Chondrocyte (in vitro differentiated cells): ENCODE data around the gene ARHGEF11. TPM values are rescaled to one million over a fixed set of nuclear protein-coding genes. Genes with fewer than 3 reads are reported as not detected.

Experiments
- DNase-seq: peaks from one replicate; pipeline ENCODE4 v3.0.0; 2021; ENCODE audit warnings: mixed read lengths, low spot score
- H3K27ac Mint-ChIP-seq: one replicate; pipeline ENCODE4 v1.8.0; 2021; ENCODE audit warnings: mild to moderate bottlenecking, moderate library complexity, mixed read lengths; ENCODE audit not compliant: unreplicated experiment
- H3K27me3 Mint-ChIP-seq: 2 replicates; pipeline ENCODE4 v1.8.0; 2021; ENCODE audit warnings: low read depth, mixed read lengths
- H3K36me3 Mint-ChIP-seq: 2 replicates; pipeline ENCODE4 v1.8.0; 2021; ENCODE audit warnings: low read depth, mixed read lengths
- H3K4me1 Mint-ChIP-seq: 2 replicates; pipeline ENCODE4 v1.8.0; 2021; ENCODE audit warnings: low read depth, mild to moderate bottlenecking, mixed read lengths
- H3K4me3 Mint-ChIP-seq: one replicate; pipeline ENCODE4 v1.8.0; 2021; ENCODE audit warnings: mild to moderate bottlenecking, moderate library complexity, mixed read lengths; ENCODE audit not compliant: unreplicated experiment
- H3K9me3 Mint-ChIP-seq: 2 replicates; pipeline ENCODE4 v1.8.0; 2021; ENCODE audit warnings: low read depth, mixed read lengths
- CTCF ChIP-seq: fragments of 200-600 bp; sonication (generic); IDR thresholded peaks from 2 replicates; pipeline ENCODE4 v1.5.0; 2021; ENCODE audit warnings: antibody characterized with exemption, mild to moderate bottlenecking, moderate library complexity
- total RNA-seq: library from RNA; stranded (reverse); gene quantifications from 3 replicates; pipeline ENCODE4 v1.2.1, GENCODE V29; 2021

Gene ARHGEF11
- total RNA-seq, 1 donor from 2014 or later, result 34.8 TPM

- no peak for DNase-seq
- H3K4me1 Mint-ChIP-seq, result peaks cover 52% of the 10 kb centered on the region
- H3K27me3 Mint-ChIP-seq, result peaks cover 2% of the 10 kb centered on the region
- H3K9me3 Mint-ChIP-seq, result no peaks in the 10 kb centered on the region
- H3K27ac Mint-ChIP-seq, result no peak overlapping the region
- no peaks in the 10 kb centered on the region for H3K36me3 Mint-ChIP-seq
- TF ChIP-seq CTCF, result no peak
- no peak overlapping the region for H3K4me3 Mint-ChIP-seq
Observed at GRCh38 chr1:156899956-156900718, 145.4 kb downstream of the ARHGEF11 start.

- DNase-seq, result no peak
- H3K27me3 Mint-ChIP-seq, result peaks cover 2% of the 10 kb centered on the region
- TF ChIP-seq CTCF, result no peak
- peak overlapping the region; percentile 95 for H3K27ac Mint-ChIP-seq
- H3K9me3 Mint-ChIP-seq, result no peaks in the 10 kb centered on the region
- no peaks in the 10 kb centered on the region for H3K36me3 Mint-ChIP-seq
- no peak overlapping the region for H3K4me3 Mint-ChIP-seq
- H3K4me1 Mint-ChIP-seq, result peaks cover 62% of the 10 kb centered on the region
Observed at GRCh38 chr1:156898971-156899664, 146.4 kb downstream of the ARHGEF11 start.

DNA sequence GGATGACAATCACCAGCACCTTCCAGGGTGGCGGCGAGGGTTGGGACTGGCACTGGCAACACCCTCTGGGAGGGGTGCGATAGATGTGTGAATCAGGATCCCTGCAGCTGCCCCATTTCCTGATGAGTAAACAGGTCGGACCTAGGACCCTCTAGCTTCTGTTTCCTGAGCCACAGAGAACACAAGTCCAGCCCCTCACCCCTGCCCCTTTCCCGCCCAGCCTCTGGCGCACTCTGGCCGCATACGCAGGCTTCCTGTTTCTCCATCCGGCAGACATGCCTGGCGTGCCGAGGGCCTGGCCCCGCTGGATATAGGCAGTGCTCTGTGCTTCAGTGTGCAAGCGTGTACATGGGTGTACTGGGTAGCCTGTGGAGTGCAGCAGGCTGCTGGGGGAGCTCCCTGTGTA is 147.4 kb downstream of the ARHGEF11 start:
- DNase-seq, result no peak
- Mint-ChIP-seq H3K4me3 (peak overlapping the region; percentile 23), H3K9me3 (no peaks in the 10 kb centered on the region), H3K27me3 (peaks cover 2% of the 10 kb centered on the region), H3K36me3 (no peaks in the 10 kb centered on the region), H3K27ac (peak overlapping the region; percentile 95), H3K4me1 (peaks cover 68% of the 10 kb centered on the region)
- TF ChIP-seq CTCF, result no peak

DNA sequence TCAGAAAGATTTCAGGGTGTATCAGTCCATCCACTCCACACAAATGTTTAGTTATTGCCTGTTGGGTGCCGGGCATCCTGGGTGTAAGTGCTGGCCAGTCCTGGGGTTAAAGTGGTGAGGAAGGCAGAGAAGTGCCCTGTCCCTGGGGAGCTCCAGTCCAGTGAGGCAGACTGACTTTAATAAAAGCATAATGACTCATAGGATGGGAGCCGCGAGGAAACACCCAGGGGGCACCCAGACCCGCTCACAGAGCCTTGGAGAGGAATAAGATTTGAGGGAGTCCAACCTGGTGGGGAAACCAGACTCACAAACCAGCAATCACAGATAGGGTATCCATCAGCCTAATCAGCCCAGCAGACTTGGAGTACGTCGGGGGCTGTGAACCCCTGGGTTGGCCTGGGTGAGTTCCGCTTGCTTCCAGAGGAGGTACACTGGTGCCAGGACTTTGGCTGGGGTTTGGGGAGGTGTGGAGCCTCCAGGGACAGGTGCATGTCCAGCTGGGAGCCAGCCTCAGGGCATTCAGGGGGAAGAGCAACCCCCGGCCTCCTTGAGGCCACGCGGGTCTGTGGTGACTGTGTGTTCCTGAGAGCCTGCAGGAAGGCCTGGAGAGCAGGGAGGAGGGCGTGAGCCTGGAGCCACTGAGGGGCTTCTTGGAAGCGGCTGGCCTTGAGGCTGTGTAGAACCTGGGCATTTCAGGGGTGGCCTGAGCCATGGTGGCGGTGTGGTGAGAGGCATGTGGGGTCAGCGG is 148.3 kb downstream of the ARHGEF11 start:
- H3K9me3 Mint-ChIP-seq, result no peaks in the 10 kb centered on the region
- no peak for TF ChIP-seq CTCF
- H3K4me1 Mint-ChIP-seq, result peaks cover 66% of the 10 kb centered on the region
- H3K36me3 Mint-ChIP-seq, result no peaks in the 10 kb centered on the region
- DNase-seq, result no peak
- H3K27ac Mint-ChIP-seq, result peak overlapping the region; percentile 95
- H3K27me3 Mint-ChIP-seq, result peaks cover 2% of the 10 kb centered on the region
- H3K4me3 Mint-ChIP-seq, result peak overlapping the region; percentile 46

- Mint-ChIP-seq H3K36me3 (no peaks in the 10 kb centered on the region), H3K4me3 (peak overlapping the region; percentile 21), H3K27me3 (peaks cover 2% of the 10 kb centered on the region), H3K4me1 (peaks cover 61% of the 10 kb centered on the region), H3K27ac (peak overlapping the region; percentile 95), H3K9me3 (no peaks in the 10 kb centered on the region)
- TF ChIP-seq CTCF, result no peak
- DNase-seq, result peak; percentile 86
Observed at GRCh38 chr1:156896490-156897033, 149.0 kb downstream of the ARHGEF11 start.
